GM21367 (cell line): ENCODE data around the gene C2orf81.
"Not testable (repeated sequence)": the region's sequence is repeated elsewhere in the genome, so short reads cannot be mapped to it uniquely, and the experiment has no call there.

Experiments
- ATAC-seq: cut with Tn5 transposase; IDR thresholded peaks from one replicate; pipeline ENCODE4 v1.9.1; 2021; ENCODE audit not compliant: unreplicated experiment

The C2orf81 gene

DNA sequence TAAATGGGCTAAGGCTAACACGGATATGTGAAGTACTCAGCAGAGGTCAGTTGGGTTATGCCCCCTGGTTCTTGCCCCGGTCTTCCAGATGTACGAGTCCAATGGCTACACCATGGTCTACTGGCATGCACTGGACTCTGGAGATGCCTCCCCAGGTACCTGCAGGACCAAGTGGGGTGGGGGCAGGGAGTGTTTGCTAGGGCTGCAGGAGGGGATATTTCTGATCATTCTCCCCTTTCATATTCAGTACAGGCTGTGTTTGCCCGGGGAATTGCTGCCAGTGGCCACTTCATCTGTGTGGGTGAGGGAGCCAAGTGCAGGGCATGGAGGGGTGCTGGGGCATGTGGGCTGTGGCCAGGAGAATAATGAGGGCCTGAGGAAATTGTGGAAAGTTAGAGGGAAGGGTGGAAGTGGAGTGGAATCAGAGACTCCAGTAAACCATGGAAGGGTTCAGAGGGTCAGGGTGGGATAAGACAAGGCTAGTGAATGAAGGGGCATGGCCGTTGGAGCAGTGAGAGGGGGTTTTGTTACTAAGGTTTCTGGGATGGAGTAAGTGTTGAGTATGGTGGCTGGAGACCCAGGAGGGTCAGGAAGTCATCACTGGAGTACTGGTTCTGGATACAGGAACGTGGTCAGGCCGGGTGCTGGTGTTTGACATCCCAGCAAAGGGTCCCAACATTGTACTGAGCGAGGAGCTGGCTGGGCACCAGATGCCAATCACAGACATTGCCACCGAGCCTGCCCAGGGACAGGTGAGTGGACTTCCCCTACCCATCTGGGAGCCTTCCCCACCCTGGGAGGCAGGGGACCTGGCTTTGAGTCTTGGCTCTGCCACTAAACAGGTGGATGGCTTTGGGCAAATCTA lies 2.0 kb upstream of the C2orf81 start:
- no peak for ATAC-seq

DNA sequence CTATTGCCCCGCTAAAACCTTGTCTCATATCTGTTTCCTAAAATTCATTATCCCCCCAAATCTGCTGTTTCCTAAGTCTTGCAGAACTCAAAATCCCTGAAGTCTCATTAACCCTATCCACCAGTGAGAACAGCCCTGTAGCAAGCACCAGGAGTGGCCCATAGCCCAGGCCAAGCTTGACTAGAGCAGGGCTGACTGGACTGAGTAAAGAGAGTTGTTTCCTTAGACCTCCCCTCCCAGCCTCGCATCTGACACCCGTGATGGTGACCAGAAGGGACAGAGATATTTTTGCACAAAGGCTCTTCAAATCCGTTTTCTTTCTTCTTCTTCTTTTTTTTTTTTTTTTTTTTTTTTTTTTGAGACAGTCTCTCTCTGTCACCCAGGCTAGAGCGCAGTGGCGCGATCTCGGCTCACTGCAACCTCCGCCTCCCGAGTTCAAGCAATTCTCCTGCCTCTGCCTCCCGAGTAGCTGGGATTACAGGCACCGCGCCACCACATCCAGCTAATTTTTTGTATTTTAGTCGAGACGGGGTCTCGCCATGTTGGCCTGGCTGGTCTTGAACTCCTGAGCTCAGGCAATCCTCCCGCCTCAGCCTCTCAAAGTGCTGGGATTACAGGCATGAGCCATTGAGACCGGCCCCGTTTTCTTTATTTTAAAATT lies 846 bp downstream of the C2orf81 start:
- not testable (repeated sequence) for ATAC-seq

DNA sequence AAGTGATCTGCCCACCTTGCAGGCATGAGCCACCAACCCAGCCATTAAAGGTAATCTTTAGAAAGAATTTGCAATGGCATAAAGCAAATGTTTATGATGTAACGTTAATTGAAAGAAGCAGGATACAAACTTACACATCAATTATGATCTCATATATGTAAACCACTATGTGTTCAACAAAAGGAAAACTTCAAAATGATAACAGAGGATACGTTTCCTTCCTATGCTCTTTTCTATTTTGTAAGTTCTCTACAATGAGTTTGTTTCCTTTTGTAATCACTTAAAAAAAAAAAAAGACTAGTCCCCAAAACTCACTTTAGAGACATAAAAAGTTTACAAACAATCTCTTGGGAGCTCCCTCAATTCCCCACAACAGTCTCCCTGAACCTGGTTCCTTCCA lies 1.4 kb downstream of the C2orf81 start:
- ATAC-seq = no peak

DNA sequence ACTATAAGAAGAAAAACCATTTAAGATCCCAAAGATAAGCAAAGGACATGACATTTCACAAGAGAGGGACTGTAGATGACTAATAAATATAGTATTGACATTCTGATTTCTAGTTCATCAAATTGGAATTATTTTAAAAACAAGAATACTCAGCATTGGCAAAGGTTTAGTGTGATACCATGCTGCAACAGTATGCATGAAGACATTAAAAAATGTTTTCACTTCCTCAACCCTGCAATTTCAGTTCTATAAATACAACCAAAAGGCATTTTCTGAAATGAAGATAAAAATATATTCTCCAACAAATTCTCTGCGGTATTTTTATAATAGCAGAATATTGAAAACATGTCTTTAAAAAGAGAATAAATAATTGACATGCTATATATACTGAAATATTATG lies 2.1 kb downstream of the C2orf81 start:
- ATAC-seq = no peak

DNA sequence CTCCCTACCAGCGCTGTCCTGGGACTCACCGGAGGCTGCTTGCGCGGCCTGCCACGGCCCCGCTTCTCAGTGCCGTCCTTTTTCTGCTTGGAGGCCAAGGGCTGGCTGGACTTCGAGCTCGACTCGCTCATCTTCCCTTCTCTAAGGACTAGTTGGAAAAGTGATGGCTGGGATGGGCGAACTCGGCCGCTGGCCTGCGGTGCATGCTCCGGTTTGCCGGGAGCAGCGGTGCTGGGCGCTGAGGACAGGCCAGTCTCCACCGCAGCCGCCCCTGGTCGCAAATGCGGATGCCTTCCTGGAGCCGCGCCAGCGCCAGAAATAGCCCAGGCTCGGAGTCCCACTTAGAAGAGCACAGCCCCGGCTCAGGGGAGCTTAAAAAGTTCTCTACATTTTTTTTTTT lies 3.1 kb downstream of the C2orf81 start:
- ATAC-seq = no peak

DNA sequence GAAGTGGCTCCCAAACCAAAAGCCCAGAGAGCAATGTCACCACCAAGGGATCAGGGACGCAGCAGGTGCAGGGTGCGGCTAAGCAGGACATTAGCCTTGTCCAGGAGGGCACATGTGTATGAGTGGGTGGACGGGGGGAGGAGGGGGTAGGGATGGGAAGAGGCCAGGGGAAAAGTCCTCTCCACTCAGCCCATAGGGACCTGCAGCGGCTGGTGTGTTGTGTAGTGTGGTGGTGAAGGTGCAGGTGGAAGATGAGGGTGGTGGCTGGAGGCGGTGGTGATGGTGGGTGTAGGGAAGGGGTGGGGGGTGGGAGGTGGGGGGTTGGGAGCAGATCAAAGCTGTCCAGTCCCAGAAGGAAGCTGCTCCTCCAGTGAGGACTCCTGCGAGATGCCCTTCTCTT lies 3.7 kb downstream of the C2orf81 start:
- ATAC-seq = no peak

DNA sequence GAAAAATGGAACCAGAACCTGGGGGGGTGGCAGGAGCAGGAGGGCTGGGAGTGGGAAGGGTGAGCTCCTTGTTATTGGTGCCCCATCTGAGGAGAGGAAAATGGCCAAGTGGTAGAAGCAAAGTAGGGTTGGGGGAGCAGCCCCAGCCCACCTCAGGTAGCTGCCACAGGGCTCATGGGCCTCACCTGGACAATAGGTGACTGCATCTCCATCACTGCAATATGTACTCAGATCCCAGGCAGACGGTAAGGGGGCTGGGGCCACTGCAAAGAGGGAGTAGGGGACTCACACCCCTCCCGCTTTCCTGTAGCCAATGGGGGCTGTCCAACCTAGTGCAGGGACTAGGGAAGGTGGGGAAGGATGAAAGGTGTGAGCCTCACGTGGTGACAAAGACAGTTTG lies 4.2 kb downstream of the C2orf81 start:
- ATAC-seq = no peak

DNA sequence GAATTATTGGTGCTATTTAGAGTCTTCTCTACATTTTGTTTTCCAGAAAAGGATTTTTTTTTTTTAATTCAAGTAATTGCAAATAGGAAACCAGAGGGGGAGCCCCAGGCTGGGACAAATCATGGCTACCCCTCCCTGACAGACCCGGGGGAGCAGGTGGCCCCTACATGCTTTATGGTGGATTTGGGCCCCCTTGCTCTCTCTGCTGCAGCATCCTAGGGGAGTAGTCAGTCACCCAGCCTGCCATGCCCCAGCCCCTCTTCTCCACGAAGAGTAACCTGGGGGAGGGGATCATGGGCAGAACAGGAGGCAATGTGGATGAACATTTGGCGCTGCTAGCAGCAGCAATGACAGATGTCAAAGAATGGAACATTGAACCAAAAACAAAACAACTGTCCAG lies 4.6 kb downstream of the C2orf81 start:
- no peak for ATAC-seq

DNA sequence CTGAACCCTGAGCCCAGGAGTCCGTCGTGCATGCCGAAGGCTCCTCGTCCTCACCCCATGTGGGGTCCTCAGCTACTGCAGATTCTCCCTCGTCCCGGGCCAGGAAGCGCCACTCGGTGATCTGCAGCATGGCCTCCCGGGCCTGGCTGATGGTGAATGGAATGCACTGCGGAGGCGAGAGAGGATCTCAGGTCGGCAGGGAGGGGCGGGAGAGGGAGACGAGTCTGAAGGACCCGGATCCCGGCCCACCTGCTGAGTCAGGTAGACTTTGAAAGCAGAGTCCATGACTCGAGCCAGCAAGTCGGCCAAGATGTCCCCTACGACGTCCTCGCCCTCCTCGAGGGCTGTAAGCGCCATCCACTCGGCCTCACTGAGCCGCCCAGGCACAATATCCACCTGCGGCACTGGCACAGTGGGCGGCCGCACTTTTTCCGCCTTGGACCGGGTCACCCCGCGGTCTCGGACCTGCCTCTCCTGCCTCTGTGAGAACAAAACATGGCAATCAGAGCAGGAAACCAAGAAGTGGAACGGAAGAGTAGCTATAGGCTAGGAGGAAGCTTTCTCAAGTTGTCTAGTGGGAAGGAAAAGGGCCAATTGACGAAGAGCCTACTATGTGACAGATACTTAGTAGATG lies 5.5 kb downstream of the C2orf81 start:
- ATAC-seq = no peak

DNA sequence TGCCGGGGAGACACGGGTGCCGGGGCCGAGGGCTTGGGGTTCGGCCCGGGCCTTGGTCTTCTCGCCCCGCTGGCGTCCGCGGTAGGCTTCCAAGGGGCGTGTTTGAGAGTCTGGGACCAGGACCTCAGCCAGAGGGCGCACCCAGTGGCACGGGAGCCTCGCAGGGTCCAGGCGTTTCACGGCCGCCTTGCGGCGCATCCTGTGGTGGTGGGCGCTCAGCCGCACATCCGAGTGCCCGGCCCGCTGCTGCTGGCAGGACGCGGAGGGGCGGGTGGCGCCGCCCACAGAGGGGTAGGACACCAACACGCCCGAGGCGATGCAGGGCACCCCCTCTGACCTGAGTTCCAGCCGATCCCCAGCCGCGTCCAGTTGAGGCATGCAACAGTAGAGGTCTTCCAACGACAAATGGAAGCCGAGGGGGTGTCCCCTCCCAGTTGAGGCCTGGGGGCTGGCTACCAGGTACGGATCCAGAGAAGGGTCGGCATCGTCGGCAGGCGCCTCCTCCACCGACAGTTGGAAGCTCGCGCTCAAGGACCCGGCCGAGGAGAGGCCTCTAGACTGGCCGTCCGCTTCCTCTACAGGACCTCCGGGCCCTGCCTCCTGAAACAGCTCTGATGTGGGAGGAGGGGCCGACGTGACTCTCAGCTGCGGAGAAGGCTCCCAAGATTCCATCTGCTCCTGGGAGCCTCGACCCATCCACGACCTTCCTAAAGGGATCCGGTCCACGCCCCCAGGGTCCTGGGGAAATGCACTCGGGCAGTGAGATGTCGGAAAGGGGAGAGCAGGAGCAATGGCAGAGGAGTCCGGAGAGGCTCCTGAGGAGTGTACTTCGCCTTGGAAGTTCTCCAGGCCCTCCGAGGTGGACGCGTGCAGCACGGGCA lies 6.3 kb downstream of the C2orf81 start:
- no peak for ATAC-seq

DNA sequence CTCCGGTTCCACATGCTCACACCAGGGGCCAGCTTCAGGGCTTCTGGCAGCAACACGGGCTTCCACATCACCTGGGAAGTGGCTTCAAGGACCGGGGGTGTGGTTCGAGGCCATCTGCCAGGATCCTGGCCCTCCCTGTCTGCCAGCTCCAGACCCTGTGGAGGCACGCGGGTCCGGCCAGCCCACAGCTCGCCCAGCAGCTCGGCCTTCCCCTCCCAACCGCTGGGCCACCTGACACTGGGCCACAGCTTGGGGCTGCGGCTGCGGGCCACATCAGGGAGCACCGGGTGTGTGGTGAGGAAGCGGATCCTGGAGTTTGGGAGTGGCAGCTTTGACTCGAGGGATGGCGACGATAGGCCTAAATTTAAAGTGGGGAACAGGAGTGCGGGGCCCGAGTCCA lies 7.0 kb downstream of the C2orf81 start:
- ATAC-seq = no peak

DNA sequence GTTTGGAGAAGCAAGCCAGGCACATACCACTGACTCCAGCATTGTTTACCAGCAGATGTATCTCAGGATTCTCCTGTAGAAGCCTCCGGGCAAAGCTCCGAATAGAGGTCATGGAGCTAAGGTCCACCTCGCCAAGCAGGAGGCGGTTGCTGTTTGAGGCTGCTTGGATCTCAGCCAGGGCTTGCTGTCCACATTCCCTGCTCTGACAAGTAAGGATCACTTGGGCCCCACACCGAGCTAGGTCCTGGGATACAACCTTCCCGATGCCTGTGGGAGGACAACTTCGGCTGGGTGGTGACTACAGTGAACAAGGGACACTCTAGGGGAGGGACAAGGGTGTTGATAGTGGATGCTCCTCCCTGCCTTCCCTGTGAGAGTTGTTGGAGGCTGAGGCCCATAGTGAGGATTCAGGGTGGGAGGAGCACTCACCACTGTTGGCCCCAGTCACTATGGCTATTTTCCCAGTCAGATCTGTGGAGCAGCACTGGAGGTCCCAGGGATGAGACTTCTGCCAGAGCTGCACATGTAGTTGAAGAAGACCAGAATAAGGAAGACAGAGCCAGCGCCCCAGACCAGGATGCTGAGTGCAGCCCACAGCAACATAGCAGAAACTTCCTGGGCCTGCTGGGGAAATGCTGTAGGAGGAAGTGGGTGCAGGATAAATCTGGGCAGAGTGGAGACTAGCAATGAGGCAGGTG lies 8.3 kb downstream of the C2orf81 start:
- no peak for ATAC-seq

DNA sequence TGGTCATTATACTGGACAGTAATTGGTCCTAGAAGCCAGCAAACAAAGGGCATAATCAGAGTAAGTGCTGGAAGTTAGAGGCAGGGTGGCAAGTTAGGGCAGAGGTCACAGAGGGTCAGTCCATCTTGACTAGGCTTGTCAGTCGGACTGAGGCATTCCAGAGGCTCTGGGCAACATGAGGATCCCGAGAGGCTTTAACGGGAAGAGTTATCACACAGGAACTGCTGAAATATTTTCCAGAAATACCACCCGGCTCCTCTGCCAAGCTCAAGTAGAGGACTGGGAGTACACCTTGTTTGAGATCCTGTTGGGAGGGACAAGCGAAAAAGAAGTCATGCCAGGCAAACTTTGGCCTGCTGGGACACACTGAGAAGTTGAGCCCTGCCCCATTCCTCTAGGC lies 13.7 kb downstream of the C2orf81 start:
- no peak for ATAC-seq

DNA sequence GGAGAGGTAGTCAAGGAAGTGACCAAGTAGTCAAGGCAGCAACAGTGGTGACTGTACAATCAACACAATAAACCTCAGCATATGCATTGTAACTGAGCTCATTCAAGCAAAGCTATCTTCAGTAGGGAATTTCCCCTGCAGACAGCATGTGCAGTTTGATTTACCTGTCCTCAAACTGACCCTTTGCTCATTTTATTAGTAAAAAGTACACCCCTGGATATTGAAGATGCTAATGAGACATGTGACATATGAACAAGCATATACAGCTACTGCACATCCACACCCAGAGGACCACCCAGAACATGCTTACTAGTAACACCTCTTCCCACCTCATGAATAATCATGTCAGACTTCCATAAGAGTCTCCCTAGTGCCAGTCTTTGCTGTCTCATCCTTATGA lies 15.4 kb downstream of the C2orf81 start:
- ATAC-seq = peak; percentile 62

DNA sequence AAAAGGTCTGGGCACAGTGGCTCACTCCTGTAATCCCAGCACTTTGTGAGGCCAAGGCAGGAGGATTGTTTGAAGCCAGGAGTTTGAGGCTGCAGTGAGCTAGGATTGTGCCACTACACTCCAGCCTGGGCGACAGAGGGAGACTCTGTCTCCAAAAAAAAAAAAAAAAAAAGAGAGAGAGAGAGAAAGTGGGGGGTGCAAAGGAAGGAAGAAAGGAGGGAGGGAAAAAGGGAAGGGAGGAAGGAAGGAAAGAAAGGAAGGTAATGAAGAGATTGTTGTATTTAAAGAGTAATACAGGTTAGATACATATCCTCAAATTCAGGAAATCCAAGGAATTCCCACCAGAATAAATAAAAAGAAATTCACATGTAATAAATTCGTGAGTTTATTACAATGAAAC lies 19.5 kb downstream of the C2orf81 start:
- no peak for ATAC-seq

DNA sequence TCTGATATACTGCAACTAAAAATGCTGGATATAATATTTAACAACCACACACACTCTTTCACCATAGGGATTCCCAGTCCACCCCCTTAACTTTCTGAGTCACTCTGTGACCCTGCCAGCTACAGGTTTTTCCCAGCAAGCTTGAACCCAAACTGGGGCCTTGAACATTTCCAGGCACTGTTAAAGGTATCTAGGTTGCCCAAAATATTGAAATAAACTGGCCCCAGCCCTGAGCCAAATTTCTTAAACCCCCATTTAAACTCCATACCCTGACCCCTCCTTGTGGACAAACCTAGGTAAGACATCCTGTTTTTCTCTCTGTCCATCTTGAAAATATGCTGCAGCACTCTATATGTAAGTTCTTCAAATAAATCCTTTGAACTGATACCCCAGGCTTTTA lies 21.6 kb downstream of the C2orf81 start:
- no peak for ATAC-seq

DNA sequence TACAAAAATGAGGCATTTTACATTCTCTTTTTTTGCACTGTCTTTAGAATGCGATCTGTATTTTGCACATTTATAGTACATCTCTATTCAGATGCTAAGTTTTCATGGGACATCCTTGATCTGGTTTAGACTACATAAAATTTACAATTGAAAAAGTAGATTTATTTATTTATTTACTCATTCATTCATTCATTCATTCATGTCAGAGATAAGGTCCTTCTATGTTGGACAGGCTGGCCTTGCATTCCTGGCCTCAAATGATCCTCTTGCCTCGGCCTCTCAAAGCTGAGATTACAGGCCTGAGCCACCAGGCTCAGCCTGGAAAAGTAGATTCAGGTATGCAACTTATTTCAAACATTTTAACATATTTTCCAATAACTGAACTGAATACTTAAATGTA lies 25.3 kb downstream of the C2orf81 start:
- ATAC-seq = no peak

DNA sequence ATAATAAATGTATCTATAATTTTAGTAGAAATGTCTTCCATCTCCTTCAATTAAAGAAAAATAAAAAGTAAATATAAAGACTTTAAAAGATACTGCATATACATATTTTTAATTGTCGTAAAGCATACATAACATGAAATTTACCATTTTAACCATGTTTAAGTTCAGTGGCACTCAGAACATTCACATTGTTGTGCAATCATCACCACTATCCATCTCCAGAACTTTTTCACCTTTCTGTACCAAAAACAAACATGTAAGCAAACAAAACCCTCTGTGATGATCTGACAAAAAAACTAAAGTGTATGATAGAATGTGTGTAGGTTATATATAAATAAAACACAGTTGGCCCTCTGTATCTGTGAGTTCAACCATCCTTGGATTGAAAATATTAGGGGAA lies 27.9 kb downstream of the C2orf81 start:
- no peak for ATAC-seq

DNA sequence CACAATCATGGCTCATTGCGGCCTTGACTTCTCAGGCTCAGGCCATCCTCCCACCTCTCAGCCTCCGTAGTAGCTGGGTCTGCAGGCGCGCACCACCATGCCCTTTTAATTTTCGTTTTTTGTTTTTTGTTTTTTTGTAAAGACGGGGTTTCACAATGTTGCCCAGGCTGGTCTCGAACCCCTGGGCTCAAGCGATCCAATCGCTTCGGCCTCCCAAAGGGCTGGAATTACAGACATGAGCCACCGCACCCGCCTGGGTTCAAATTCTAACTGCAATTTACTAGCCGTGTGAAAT lies 29.0 kb downstream of the C2orf81 start:
- no peak for ATAC-seq

DNA sequence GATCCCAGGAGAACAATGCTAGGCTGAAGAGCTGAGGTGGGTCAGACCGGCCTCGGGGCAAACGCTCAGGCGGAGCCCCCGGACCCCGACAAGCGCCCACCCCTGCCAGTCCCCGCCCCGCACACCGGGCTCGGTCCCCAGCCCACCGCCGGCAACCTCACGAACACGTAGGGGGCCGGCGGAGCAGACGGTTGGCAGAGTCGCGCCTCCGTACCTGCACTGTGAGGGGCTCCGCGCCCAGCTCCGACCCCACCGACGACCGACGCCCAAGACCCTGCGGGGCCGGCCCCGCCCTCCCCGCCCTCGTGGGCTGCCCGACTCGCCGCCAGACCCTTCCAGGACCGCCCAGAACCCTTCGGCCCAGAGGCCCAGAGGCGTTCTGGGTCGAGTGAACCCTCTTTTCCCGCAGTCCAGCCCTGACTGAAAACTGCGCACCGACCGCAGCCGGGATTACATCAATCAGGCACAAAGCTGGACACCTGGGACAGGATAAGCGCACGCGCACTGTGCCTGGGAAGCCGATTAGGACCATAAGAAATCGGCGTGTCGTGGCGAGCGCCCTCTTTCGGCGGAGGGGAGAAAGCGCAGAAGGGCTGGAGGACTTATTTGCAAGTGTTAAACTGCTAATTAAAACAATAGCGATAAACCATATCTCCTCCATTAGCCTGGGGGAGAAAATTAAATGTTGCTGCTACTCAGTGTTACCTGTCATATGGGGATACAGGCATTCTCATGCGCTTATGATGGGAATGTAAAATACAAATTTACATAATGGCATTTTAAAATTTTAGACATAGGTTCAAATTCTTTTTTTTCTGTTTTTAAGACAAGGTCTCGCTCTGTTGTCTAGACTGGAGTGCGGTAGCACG lies 29.6 kb downstream of the C2orf81 start:
- ATAC-seq = peak; percentile 63
